Stimulated activated CD8-positive, alpha-beta memory T cell treated with anti-CD3 and anti-CD28 coated beads, Interleukin-15, amount 100 ng/mL, for 4 hours (primary cell): ENCODE measurements around the gene DNAI1.
"Not testable (repeated sequence)": the region's sequence is repeated elsewhere in the genome, so short reads cannot be mapped to it uniquely, and the experiment has no call there.

ENCODE experiments used
- DNase-seq, 2 donors: peaks; one replicate each; pipeline ENCODE4 v3.0.0-alpha.2; 2020; ENCODE audit warnings: low read depth in 2 of 2

The DNAI1 gene

DNA sequence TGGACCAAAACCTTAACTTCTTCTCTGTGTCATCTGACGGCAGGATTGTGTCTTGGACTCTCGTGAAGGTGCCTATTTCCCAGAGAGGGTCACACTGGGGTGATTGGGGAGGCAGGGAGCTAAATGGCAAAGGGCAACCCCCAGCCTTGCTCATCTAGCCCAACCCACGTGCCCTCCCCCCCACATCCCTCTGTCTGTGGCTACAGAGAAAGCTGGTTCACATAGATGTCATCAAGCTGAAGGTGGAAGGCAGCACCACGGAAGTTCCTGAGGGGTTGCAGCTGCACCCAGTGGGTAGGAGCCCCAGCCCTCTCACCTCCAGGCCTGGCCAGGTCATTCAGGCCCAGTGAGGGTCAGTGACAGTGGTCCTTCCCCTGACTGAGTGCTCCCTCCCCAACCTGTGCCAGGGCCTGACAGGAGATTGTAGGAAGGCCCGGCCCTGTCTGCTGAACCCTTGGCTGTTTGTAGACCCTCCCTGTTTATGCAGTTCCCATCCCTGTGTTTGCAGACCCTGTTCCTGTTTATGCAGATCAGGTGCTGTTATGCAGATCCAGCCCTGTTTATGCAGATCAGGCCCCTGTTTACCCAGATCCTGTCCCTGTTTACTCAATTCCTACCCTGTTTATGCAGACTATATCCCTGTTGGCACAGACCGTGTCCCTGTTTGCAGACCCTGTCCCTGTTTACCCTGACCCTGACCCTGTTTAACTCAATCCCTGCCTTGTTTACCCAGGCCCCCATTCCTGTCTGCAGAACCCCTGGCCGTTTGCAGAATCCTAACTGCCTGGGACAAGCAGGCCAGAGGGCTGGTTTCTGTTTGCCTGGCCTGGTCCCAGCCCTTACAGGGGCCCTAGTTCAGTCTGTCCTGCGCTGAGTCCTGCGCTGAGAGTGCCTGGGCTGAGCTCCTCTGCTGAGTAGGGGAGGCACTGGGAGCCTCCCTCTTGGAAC lies 53.8 kb downstream of the DNAI1 start:
- no peak for DNase-seq

GRCh38 chr9:34513567-34514214 lies 55.1 kb downstream of the DNAI1 start:
- no peak for DNase-seq

- no peak for DNase-seq
Observed at GRCh38 chr9:34514401-34514800, 55.8 kb downstream of the DNAI1 start.

DNA sequence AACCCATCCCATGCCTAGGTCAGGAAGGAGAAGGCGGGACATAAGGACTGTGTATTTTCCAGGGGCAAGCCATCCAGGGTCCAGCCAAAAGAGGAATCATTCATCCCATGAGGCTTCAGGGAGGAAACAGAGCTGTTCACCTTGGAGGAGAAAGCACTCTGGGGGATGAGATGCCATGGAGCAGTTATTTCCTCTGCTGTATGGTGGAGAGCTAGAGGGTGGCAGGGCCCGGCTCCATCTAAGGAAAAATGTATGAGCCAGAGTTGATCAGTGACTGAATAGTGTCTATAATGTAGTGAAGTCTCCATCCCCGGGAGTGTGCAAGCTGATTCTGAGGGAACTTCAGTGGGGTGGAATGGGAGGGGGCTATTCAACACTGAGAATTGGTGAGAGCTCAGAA lies 56.2 kb downstream of the DNAI1 start:
- no peak for DNase-seq

DNA sequence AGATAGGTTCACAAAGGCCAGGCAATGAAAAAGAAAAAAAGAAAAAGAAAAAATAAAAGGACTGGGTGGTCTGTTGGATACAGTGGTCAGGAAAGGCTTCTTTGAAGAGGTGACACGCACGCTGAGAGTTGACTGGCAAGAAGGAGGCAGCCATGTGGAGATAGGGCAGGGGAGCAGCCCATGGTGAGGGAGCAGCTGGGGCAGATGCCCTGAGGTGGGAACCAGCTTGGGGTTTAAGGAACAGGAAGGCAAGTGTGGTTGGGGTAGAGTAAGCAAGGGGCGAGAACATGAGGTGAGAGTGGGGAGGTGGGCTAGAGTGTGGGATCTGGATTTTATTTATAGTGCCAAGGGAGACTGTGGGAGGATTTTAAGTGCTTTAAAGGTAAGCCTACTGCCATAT lies 57.4 kb downstream of the DNAI1 start:
- no peak for DNase-seq

DNA sequence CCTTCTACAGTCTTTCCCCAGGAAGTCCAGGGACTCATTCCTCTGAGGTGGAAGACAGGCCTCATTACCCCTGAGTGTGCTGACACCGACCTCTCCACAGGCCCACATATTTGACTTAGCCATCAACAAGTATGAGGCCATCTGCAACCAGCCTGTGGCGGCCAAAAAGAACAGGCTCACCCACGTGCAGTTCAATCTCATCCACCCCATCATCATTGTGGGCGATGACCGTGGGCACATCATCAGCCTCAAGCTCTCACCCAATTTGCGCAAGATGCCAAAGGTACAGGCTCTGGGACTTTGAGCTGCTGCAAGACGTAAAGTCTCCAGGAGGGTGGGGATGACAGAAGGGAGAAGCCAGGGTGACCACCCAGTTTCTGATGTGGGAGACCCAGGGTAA lies 58.6 kb downstream of the DNAI1 start:
- DNase-seq = no peak

- DNase-seq = no peak
Observed at GRCh38 chr9:34518110-34518616, 59.6 kb downstream of the DNAI1 start.

- no peak for DNase-seq
Observed at GRCh38 chr9:34518896-34519295, 60.3 kb downstream of the DNAI1 start.

DNA sequence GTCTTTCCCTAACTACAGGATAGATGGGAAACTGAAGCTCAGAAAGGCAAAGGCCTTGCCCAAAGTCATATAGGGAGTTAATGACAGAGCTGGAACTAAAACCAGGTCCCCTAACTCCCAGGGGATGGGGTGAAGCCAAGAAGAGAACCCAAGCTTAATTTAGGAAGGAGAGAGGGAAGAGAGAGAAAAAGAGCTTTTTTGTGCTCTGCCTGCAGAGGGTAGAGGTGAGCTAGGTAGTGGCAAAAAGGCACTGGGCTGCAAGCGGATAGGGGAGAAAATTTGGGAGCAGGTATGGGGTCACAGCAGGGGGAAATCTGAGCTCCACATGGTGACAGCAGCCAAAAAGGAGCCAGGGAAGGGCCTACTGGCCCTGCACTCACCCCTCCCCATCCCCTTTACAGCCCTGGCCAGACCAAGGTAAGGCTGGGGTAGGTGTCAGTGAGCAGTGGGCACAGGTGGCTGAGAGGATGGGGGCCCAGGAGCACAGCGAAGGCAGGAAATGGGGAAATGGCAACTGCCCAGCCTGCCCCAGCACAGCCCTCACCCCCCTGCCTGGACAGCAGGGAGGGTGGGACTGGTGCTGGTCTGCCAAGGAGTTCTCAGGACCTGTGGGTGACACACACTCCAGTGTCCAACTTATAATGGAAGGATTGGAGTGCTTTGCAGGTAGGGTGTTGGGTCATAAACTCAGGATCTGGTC lies 60.9 kb downstream of the DNAI1 start:
- DNase-seq = no peak

DNA sequence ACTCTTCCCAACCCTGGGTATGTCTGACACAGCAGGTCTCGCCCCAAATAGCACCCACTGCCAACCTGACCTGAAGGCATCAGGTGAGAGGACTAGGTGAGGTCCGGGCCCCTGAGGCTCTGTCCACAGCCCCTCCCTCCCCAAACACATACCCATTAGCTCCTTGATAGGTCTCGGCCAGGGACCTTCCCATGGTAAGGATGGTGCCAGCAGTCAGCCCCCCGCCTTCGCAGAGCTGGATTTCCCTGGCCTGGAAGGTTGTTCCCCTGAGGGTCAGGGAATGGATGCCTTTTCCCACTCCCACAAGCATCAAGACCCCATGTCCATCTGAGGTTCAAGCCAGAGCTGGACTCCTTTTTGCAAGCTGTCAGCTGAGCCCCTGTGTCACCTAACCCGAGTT lies 61.5 kb downstream of the DNAI1 start:
- no peak for DNase-seq

GRCh38 chr9:34520505-34521385 lies 62.1 kb downstream of the DNAI1 start:
- DNase-seq = no peak

GRCh38 chr9:34521406-34522045 lies 62.9 kb downstream of the DNAI1 start:
- DNase-seq = no peak

DNA sequence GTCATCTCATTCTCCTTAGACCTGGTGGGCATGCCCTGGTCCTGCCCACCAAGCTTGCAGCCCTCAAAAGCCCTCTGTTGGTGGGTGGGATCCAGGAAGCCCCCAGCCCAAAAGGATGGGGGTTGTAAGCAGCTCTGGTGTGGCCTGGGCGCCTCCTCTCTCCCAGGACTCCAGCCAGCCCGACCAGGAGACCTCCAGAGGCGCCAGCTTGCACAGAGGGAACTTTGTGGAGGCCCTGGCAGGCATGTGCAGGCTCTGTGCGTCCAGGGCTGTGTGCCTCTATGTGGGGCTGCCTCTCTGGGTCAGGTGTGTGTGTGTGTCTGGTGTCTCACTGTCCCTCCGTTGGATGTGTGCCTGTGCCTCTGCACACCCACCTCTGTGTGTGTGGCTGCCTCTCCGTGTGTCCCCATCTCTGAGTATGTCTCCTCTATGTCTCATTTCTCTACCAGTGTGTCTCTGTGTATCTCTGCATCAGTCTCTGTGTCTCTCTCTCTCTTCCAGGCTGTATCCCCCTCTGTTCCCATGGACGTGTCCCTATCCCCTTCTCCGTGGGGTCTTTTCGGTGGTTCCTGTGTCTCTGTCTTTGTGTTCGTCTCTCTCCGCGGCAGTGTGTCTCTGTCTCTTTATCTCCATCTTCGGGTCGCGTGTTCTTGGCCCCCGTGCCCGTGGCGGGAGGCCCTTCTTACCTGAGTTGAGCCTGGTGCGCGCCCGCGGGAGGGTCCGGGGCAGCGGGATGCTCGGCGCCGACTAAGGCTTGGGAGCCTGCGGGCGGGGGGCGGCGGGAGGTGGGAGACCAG lies 63.7 kb downstream of the DNAI1 start:
- DNase-seq = no peak

DNA sequence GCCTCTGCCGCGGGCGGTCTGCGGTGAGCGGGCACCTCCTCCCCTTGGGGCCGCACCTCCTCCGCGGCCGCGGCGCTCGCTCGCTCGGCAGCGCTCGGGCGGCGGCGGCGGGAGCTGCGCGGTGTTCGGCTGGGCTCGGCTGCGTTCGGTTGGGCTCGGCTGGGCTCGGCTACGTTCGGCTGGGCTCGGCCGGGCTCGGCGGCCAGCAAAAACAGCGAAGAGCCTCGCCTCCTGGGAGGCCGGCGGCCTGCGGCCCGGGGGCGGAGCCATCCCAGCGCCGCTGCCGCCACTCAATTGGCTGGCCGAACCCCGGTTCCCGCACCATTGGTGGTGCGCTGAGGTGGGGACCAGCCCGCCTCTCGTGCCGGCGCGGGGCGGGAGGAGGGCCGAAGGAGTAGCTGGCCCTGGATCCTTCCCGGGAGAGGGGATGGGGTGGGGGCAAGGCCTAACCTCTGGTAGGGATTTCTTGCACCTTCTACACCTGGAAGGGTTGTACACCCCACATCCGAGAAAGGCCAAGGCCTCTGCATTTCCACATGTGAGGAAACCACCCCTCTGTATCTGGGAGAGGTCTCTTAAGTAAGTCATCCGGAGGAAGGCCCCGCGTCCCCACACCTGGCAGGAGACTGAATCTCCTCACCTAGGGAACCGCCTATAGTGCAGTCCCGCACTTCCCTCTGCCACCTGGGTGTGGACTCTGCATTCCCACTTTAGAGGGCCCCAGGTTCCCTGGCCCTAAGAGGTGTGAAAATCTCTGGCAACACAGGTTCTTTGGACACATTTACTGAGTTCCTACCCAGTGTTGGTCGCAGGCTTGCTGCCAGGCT lies 64.6 kb downstream of the DNAI1 start, which contains the start of gene ENHO:
ENHO (minus strand) TSS at position 20 of the 827 bp plus-strand sequence. CDS start 1,295 bp downstream, outside the sequence.
- peak; percentile 63 to 81 for DNase-seq

- DNase-seq = no peak
Observed at GRCh38 chr9:34524349-34524748, 65.7 kb downstream of the DNAI1 start.

DNA sequence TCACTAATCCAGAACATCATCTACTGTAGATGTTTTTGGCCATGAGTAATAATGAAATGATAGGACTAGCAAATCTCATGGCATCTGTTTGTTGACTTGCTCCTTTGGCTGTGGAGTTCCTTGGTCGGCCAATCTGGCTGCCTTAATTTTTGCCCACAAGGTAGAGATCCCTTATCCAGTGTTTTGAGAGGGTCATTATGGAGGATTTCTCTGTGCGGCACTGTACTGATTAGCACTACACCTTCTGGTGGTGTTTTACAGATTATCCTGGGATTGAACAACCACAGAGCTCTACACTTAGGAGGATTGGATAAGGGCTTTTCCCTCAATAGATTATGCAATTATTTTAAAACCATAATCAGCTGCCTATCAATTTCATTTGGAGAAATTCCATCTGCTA lies 67.4 kb downstream of the DNAI1 start:
- no peak for DNase-seq

DNA sequence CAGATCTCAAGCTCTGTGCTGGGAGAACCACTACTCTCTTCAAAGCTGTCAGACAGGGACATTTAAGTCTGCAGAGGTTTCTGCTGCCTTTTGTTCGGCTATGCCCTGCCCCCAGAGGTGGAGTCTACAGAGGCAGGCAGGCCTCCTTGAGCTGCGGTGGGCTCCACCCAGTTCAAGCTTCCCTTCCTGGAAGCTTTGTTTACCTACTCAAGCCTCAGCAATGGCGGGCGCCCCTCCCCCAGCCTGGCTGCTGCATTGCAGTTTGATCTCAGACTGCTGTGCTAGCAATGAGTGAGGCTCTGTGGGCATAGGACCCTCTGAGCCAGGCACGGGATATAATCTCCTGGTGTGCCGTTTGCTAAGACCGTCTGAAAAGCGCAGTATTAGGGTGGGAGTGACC lies 73.4 kb downstream of the DNAI1 start:
- DNase-seq = not testable (repeated sequence)

DNA sequence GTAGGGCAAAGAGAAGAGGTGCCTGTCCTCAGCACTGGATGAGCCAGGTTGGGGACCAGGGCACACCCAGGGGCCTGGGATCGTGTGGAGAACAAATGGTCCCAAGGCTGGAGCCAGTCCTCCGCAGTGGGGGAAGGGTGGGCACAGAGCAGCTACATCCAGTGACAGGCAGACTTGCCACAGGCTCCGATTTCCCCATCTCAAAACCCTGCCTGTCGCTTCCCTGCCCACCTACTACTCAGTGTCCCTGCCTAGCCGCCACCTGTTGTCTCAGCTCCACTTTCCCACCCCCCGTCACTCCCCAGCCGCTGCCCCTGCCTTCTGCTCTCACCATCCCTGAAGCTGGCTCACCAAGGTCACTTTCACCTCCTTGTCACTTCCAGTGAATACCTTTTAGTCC lies 78.1 kb downstream of the DNAI1 start:
- no peak for DNase-seq

DNA sequence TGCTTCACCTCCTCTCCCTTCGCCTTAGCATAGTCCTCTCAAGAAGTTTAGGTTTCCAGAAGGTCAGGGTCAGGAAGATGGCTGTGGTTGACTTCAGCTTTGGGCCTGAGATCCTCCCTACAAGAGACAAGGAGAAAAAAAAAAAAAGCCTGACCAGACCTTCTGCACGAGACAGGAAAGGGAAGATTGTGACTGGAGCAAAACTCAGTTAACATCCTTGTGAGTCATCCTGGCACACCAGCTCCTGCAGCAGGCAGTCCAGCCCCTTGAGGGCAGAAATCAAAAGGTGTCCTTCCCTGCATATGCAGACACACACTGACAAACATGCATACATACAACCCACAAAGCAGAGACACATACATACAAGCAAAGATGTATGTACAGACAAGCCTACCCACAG lies 82.2 kb downstream of the DNAI1 start:
- DNase-seq = no peak
